Stimulated activated CD4-positive, alpha-beta T cell treated with anti-CD3 and anti-CD28 coated beads, Interleukin-1b, Interleukin-23, amount 100 ng/mL, for 48 hours (primary cell): ENCODE results near the gene SEPTIN14.
"Not testable (repeated sequence)": the region's sequence is repeated elsewhere in the genome, so short reads cannot be mapped to it uniquely, and the experiment has no call there.

ENCODE experiments used
- DNase-seq: peaks from one replicate; pipeline ENCODE4 v3.0.0-alpha.2; 2020

SEPTIN14 gene

DNA sequence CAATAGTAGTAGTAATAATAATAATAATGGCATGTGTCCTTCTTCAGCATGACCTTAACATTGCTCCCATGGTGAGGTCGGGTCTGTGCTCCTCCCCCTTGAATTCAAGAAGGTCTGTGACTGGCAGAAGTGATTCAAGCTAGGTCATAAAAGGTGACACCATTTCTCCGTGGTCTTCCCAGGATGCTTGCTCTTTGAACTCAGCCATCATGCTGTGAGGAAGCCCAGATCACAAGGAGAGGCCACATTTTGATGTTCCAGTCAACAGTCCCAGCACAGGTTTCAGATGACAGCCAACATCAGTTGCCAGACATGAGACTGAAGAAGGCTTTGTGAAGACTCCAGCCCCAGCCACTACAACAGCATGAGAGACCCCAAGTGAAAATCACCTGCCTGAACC lies 83.9 kb downstream of the SEPTIN14 start:
- DNase-seq, result no peak

DNA sequence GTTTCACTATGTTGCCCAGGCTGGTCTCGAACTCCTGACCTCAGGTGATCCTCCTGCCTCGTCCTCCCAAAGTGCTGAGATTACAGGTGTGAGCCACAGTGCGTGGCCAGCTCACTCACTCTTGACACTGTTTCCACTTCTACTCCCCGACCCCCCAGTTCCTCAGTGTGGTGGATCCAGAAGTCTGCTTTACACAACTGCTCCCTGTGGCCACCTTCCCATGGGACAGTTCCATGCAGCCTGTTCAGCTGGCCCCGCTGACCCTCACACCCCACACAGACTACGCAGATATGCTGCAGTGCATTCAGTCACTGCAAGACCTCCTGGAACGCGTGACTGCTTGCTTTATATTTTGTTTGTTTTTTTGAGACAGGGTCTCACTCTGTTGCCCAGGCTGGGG lies 86.4 kb downstream of the SEPTIN14 start:
- DNase-seq, result no peak

DNA sequence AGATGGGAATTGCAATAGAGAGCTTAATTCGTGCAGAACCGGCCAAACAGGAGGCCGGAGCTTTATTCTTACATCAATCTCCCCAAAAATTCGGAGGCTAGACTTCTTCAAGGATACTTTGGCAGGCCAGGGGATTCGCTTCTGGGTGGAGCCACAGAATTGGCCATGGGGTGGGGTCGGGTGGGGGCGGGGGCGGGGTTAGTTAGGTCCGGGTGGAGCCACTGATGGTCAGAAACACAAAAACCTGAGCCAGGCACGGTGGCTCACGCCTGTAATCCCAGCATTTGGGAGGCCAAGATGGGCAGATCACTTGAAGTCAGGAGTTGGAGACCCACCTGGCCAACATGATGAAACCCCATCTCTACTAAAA lies 87.5 kb downstream of the SEPTIN14 start:
- DNase-seq, result no peak

DNA sequence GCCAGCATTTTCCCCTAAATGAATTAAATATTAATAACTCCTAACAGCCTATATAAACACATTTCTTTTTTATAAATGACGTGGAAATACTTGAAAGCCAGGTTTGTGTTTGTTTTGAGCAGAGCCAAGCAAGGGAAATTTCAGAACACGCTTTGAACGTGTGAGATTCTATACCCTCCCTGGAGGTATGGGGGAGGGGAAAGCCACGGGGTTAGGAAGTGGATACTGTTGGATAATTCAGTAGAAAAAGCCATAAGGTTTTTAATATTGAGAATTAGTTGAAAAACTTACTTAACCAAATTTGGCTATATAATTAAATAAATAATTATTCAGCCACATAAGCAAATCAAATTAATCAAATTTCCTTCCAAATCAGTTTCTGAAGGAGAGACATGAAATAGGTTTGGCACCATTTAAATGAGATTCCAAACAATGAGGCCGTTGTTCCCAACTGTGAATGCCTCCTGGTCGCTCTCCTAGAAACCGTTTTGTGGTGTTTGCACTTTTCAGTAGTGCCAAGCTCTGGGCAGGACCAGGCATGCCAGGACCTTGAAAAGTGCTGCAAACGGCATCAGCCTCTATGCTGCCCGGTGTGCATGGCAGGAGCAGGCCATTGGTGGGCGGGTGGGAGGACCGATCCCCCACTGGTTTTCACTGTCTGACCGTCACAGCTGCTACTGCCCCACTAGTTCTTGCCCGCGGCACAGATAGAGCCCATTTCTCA lies 88.1 kb downstream of the SEPTIN14 start:
- DNase-seq, result no peak

DNA sequence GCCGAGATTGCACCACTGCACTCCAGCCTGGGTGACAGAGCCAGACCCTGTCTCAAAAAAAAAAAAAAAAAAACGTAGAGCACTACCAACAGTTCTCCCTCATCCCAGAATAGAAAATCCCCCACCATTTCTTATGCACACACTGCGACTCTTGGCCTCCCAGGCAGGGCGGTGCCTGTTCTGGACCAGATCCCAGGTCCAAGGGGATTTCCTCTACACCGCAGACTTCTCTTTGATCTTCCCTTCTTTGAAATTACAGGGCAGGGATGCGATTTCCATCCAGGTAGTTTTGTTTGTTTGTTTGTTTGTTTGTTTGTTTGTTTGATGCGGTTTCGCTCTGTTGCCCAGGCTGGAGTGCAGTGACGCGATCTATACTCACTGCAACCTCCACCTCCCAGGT lies 91.8 kb downstream of the SEPTIN14 start:
- DNase-seq, result no peak

DNA sequence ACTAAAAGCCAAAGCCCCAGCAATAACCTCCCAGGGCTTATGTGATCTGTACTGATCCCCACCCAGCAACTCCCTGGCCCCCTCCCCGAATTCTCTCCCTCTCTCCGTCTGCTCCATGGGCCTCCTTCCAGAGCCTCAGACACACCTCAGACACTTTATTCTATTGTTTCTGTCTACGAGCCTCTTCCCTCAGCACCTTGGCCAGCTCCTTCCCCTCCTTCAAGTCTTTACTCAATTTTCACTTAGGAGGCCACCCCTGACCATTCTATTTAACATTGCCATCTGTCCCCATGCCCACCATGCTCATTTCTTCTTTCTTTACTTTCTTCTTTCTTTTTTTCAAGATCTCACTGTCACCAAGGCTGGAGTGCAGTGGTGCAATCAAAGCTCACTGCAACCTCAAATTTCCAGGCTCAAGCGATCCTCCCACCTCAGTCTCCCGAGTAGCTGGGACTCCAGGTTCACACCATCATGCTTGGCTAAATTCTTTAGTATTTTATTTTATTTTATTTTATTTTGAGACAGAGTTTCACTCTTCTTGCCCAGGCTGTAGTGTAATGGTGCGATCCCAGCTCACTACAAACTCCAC lies 109.2 kb downstream of the SEPTIN14 start:
- DNase-seq, result not testable (repeated sequence)

DNA sequence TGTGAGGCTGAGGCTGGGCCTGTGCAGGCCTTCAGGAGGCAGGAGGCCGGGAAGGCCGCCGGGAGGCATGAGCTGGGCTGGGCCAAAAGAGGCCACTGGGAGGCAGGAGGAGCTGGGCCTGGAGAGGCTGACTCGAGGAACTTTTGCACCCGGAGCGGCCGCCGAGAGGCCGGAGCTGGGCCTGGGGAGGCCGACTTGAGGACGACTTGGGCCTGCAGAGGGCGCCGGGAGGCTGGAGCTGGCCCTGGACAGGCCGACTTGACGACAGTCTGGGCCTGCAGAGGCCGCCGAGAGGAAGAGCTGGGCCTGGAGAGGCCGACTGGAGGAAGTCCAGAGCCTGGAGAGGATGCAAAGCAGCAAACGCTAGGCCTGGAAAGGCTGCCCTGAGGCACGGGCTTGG lies 117.8 kb downstream of the SEPTIN14 start:
- DNase-seq, result not testable (repeated sequence)
